ENCODE results near the gene SESTD1. TPM values are rescaled to one million over a fixed set of nuclear protein-coding genes. Genes with fewer than 3 reads are reported as not detected.
"Not testable (repeated sequence)": the region's sequence is repeated elsewhere in the genome, so short reads cannot be mapped to it uniquely, and the experiment has no call there.

The SESTD1 gene
- total RNA-seq, 1 donor from 2014 or later, result 70.6 TPM

- DNase-seq (ENCODE audit: low spot score), result no peak
Measured at GRCh38 chr2:179268277-179268925, 3.8 kb upstream of the SESTD1 start.

- no peak for DNase-seq (ENCODE audit: low spot score)
Measured at GRCh38 chr2:179266271-179266670, 1.6 kb upstream of the SESTD1 start.

- DNase-seq (ENCODE audit: low spot score), result no peak
Measured at GRCh38 chr2:179265082-179265510, 464 bp upstream of the SESTD1 start.

GRCh38 chr2:179263446-179264367, 925 bp downstream of the SESTD1 start:
- DNase-seq (ENCODE audit: low spot score), result peak; percentile 50

DNA sequence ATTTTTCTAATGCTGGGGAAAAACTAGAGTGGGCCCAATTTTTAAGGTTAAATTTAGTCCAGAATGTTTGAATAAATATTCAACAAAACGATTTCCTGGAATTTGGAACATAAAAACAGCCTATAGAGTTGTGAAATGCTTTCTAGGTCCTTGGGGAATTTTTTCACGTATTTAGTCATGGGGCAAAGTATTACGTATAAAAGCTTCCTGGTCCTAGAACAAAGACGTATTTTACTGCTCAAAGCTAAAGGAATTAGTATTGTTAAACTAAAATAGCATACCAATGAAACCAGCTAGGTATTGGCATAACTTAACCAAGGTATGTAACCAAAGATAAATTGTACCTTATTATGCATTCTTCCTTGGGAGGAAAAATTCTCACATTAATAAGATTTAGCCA, 1.6 kb downstream of the SESTD1 start:
- no peak for DNase-seq (ENCODE audit: low spot score)

DNA sequence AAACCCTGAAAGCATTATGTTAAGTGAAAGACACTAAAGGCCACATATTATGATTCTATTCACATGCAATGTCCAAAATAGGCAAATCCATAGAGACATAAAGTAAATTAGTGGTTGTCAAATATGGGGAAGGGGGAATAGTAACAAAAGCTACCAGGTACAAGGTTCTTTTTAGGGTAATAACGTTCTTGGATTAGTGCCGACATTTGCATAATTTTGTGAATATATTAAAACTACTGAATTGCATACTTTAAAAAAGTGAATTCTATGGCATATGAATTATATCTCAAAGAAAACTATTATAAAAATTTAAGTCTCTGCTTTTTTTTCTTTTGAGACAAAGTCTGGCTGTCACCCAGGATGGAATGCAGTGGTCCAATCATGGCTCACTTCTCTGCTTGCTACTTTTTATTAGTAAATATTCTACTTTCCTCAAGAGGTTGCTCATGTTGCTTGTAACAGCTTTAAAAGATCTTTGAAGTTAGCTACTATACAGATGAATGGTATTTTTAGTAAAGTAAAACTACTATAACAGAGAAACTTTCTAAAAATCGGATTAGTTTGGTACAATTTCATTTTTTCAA, 2.5 kb downstream of the SESTD1 start:
- no peak for DNase-seq (ENCODE audit: low spot score)

GRCh38 chr2:179261151-179261825, 3.3 kb downstream of the SESTD1 start:
- no peak for DNase-seq (ENCODE audit: low spot score)

- no peak for DNase-seq (ENCODE audit: low spot score)
Measured at GRCh38 chr2:179260224-179260623, 4.4 kb downstream of the SESTD1 start.

- DNase-seq (ENCODE audit: low spot score), result no peak
Measured at GRCh38 chr2:179255129-179255528, 9.5 kb downstream of the SESTD1 start.

GRCh38 chr2:179253226-179253625, 11.4 kb downstream of the SESTD1 start:
- DNase-seq (ENCODE audit: low spot score), result no peak

- DNase-seq (ENCODE audit: low spot score), result no peak
Measured at GRCh38 chr2:179252423-179252822, 12.2 kb downstream of the SESTD1 start.

GRCh38 chr2:179251870-179252269, 12.8 kb downstream of the SESTD1 start:
- no peak for DNase-seq (ENCODE audit: low spot score)

DNA sequence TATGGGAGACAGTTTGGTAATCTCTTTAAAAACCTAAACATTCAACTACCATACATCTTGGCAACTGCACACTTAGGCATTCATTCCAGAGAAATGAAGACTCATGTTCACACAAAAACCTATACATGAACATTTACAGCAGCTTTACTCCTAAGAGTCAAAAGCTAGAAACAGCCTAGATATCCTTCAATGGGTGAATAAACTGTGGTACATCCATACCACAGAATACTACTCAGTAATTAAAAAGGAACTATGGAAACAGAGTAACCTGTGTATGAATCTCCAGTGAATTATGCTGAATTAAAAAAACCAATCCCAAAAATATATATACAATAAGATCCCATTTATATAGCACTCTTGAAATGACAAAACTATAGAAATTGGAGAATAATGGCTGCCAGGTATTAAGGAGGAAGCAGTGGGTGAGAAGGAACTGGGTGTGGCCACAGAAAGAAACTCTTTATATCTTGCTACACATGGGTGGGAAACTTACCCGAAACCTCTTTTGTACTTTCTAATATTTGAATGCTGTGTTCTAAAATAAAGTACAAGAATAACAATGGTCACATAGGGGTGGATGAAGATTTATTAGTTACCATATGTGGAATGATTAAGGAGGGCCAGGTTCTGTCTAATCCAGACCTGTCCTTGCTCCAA, 13.7 kb downstream of the SESTD1 start:
- no peak for DNase-seq (ENCODE audit: low spot score)

DNA sequence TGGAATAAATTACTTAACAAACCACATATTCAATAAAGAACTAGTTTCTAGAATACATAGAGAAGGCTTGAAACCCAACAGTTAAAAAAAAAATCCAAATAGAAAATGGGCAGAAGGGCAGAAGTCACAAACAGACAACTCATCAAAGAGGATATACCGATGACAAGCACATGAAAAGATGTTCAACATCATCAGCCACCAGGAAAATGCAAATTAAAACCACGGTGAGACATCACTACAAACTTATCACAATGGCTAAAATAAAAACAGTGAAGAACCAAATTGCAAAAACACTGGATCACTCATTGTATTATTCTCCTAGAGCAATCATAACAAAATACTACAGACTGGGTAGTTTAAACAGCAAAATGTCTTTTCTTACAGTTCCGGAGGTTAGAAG, 14.5 kb downstream of the SESTD1 start:
- DNase-seq (ENCODE audit: low spot score), result no peak

GRCh38 chr2:179248024-179248348, 16.6 kb downstream of the SESTD1 start:
- DNase-seq (ENCODE audit: low spot score), result no peak

- DNase-seq (ENCODE audit: low spot score), result no peak
Measured at GRCh38 chr2:179247318-179248023, 17.2 kb downstream of the SESTD1 start.

GRCh38 chr2:179245843-179246242, 18.8 kb downstream of the SESTD1 start:
- not testable (repeated sequence) for DNase-seq (ENCODE audit: low spot score)

DNA sequence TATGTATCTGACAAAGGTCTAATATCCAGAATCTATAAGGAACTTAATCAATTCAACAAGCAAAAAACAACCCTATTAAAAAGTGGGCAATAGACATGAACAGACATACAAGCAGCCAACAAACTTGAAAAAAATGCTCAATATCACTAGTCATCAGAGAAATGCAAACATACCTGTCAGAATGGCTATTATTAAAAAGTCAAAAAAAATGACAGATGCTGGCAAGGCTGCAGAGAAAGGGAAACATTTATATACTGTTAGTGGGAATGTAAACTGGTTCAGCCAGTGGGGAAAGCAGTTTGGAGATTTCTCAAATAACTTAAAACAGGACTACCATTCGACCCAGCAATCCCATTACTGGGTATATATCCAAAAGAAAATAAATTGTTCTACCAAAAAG, 21.6 kb downstream of the SESTD1 start:
- DNase-seq (ENCODE audit: low spot score), result no peak

DNA sequence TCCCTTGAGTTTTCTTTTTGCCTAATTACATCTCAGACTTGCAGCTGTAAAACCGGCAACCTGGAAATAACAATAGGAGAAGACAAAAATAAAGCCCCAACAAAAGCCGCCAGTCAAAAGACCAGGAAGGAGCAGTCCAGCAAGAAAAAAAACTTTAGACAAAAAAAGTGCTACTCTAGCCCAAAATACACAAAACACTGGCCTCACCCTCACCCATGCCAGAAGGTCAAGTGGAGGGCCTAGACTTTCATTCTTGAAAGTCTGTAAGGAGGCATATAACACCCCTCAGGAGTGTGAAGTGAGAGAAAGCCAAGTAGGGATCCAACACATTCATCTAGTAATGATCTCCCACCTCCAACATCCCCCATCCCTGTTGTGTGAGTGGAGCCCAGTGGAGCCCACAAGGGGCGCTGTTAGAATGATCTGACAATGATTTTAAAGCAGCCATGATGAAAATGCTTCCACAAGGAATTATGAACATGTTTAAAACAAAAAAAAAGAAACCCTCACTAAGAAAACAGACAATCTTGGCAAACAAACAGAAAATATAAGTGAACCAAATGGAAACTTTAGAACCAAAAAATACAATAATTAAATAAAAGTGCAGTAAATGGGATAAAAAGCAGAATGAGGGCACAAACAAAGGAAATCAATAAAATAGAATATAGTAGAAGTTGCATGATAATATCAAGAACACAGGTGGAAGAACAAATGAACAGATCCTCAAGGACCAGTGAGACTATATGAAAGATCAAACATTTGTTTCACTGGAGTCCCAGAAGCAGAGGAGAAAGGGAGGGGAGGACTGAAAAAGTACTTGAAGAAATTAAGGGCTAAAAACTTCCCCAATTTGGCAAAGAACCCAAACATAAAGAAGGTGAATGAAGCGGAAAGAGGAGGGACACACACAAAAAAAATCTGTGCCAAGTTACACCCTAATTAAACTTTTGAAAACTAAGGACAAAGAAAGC, 23.9 kb downstream of the SESTD1 start:
- DNase-seq (ENCODE audit: low spot score), result no peak

GRCh38 chr2:179239838-179240237, 24.8 kb downstream of the SESTD1 start:
- DNase-seq (ENCODE audit: low spot score), result no peak
